Activated CD8-positive, alpha-beta T cell treated with anti-CD3 and anti-CD28 coated beads for 36 hours (primary cell): ENCODE measurements around the gene PKNOX2. TPM values are rescaled to one million over a fixed set of nuclear protein-coding genes. Genes with fewer than 3 reads are reported as not detected.

Experiments used
- ATAC-seq: fragments of 200-7000 bp; cut with Tn5 transposase; one replicate; pipeline ENCODE4 v1.10.0; 2021; ENCODE audit warnings: mild to moderate bottlenecking, moderate library complexity
- CTCF ChIA-PET: fragments of 350-600 bp; sonication (Branson Sonifier 250); formaldehyde crosslinking; loops from one replicate; lab custom pipeline; 2021; ENCODE audit warnings: antibody characterized with exemption; lab: Charles Lee
- POLR2A ChIA-PET: fragments of 350-600 bp; sonication (Branson Sonifier 250); formaldehyde crosslinking; loops from one replicate; lab custom pipeline; 2021; ENCODE audit warnings: antibody characterized with exemption; lab: Charles Lee
- DNase-seq: peaks from one replicate; pipeline ENCODE4 v3.0.0-alpha.2; 2020
- H3K27ac Mint-ChIP-seq: one replicate; pipeline ENCODE4 v1.8.0; 2021; ENCODE audit warnings: mild to moderate bottlenecking, mixed read lengths
- H3K27me3 Mint-ChIP-seq: one replicate; pipeline ENCODE4 v1.8.0; 2021; ENCODE audit warnings: mixed read lengths
- H3K36me3 Mint-ChIP-seq: one replicate; pipeline ENCODE4 v1.8.0; 2021; ENCODE audit warnings: low read depth, mixed read lengths
- H3K4me1 Mint-ChIP-seq: one replicate; pipeline ENCODE4 v1.8.0; 2021; ENCODE audit warnings: low read depth, mixed read lengths
- H3K4me3 Mint-ChIP-seq: one replicate; pipeline ENCODE4 v1.8.0; 2021; ENCODE audit warnings: mild to moderate bottlenecking, moderate library complexity, mixed read lengths
- H3K9me3 Mint-ChIP-seq: one replicate; pipeline ENCODE4 v1.8.0; 2021; ENCODE audit warnings: mixed read lengths
- CTCF ChIP-seq: fragments of 200-600 bp; IDR thresholded peaks from one replicate; pipeline ENCODE4 v1.8.0; 2022; ENCODE audit warnings: antibody characterized with exemption, mild to moderate bottlenecking
- intact Hi-C: fragments of 100-400 bp; cut with micrococcal nuclease; formaldehyde crosslinking; loops from one replicate; pipeline ENCODE4 v1.10.0; 2022
- total RNA-seq, 2 experiments: library from RNA; stranded (reverse); gene quantifications; one replicate each; pipeline ENCODE4 v1.2.3, GENCODE V29; 2021

PKNOX2 gene
- total RNA-seq, 2 experiments from 2014 or later = not detected

GRCh38 chr11:125167292-125167953 is 2.9 kb downstream of the PKNOX2 start:
- Mint-ChIP-seq H3K9me3 (no peaks in the 10 kb centered on the region), H3K27ac (no peak overlapping the region), H3K4me3 (no peak overlapping the region), H3K27me3 (peaks cover 66% of the 10 kb centered on the region), H3K36me3 (peaks cover 1% of the 10 kb centered on the region), H3K4me1 (peaks cover 21% of the 10 kb centered on the region)
- intact Hi-C loops = loop anchor here (10.0 kb wide), 1 partner anchor 177 kb away; no protein-coding TSS in a partner anchor
- no peak for TF ChIP-seq CTCF
- ChIA-PET POLR2A (no interaction called here), CTCF (interaction anchor here (1.2 to 1.6 kb wide), 2 partner anchors 27 to 178 kb away, joined by 3 to 4 read pairs; no protein-coding TSS in a partner anchor)
- DNase-seq (no peak), ATAC-seq (no peak)

- DNase-seq = no peak
- ChIA-PET CTCF (interaction anchor here (0.8 to 1.6 kb wide), 3 partner anchors 27 to 177 kb away, joined by 3 to 4 read pairs (median 3); no protein-coding TSS in a partner anchor), POLR2A (no interaction called here)
- H3K36me3 Mint-ChIP-seq = peaks cover 1% of the 10 kb centered on the region
- ATAC-seq = no peak
- H3K9me3 Mint-ChIP-seq = no peaks in the 10 kb centered on the region
- H3K4me1 Mint-ChIP-seq = peaks cover 21% of the 10 kb centered on the region
- H3K27ac Mint-ChIP-seq = no peak overlapping the region
- peaks cover 66% of the 10 kb centered on the region for H3K27me3 Mint-ChIP-seq
- H3K4me3 Mint-ChIP-seq = no peak overlapping the region
- TF ChIP-seq CTCF = no peak
- intact Hi-C loops = loop anchor here (10.0 kb wide), 1 partner anchor 177 kb away; no protein-coding TSS in a partner anchor
Observed at GRCh38 chr11:125167954-125168835, 3.6 kb downstream of the PKNOX2 start.

GRCh38 chr11:125168918-125169456 is 4.4 kb downstream of the PKNOX2 start:
- no peak for TF ChIP-seq CTCF
- peaks cover 18% of the 10 kb centered on the region for H3K4me1 Mint-ChIP-seq
- CTCF ChIA-PET = interaction anchor here (0.8 kb wide), 1 partner anchor 45 kb away, joined by 3 read pairs; no protein-coding TSS in a partner anchor
- intact Hi-C loops = loop anchor here (10.0 kb wide), 1 partner anchor 176 kb away; no protein-coding TSS in a partner anchor
- no peak overlapping the region for H3K4me3 Mint-ChIP-seq
- ATAC-seq (no peak), DNase-seq (no peak)
- peaks cover 59% of the 10 kb centered on the region for H3K27me3 Mint-ChIP-seq
- H3K27ac Mint-ChIP-seq = no peak overlapping the region
- H3K9me3 Mint-ChIP-seq = no peaks in the 10 kb centered on the region
- peaks cover 1% of the 10 kb centered on the region for H3K36me3 Mint-ChIP-seq
- POLR2A ChIA-PET = no interaction called here

- no peaks in the 10 kb centered on the region for H3K9me3 Mint-ChIP-seq
- peaks cover 13% of the 10 kb centered on the region for H3K4me1 Mint-ChIP-seq
- no peak overlapping the region for H3K27ac Mint-ChIP-seq
- ChIA-PET POLR2A (interaction anchor here (0.5 kb wide), 1 partner anchor 1180 kb away, joined by 3 read pairs; no protein-coding TSS in a partner anchor), CTCF (no interaction called here)
- no peak for DNase-seq
- TF ChIP-seq CTCF = no peak
- H3K4me3 Mint-ChIP-seq = no peak overlapping the region
- no peak for ATAC-seq
- intact Hi-C loops = no loop called here
- H3K36me3 Mint-ChIP-seq = no peaks in the 10 kb centered on the region
- H3K27me3 Mint-ChIP-seq = peaks cover 55% of the 10 kb centered on the region
Observed at GRCh38 chr11:125170001-125170509, 5.5 kb downstream of the PKNOX2 start.
